CD4-positive, alpha-beta T cell (primary cell): ENCODE measurements around the gene CD247. TPM values are rescaled to one million over a fixed set of nuclear protein-coding genes. Genes with fewer than 3 reads are reported as not detected.
A peak's percentile ranks its signal among the peaks of the same experiment; 100 is the strongest.

ENCODE experiments used
- ATAC-seq: fragments of 200-7000 bp; cut with Tn5 transposase; one replicate; pipeline ENCODE4 v1.10.0; 2022; ENCODE audit warnings: mild to moderate bottlenecking; ENCODE audit not compliant: poor library complexity
- CTCF ChIA-PET: fragments of 350-600 bp; sonication (Branson Sonifier 250); formaldehyde crosslinking; loops from one replicate; lab custom pipeline; 2021; ENCODE audit warnings: antibody characterized with exemption, inconsistent platforms; lab: Charles Lee
- POLR2A ChIA-PET: fragments of 350-600 bp; sonication (Branson Sonifier 250); formaldehyde crosslinking; loops from one replicate; lab custom pipeline; 2021; ENCODE audit warnings: antibody characterized with exemption, inconsistent platforms; lab: Charles Lee
- DNase-seq, 14 experiments: peaks; one replicate each; pipeline ENCODE4 v3.0.0-alpha.2; 2013 to 2020; ENCODE audit warnings: mixed read lengths in 2 of 14
- H3K27ac ChIP-seq, 2 donors: one replicate each; pipeline versions ENCODE4 v1.5.1 to v1.7.0; 2013; ENCODE audit warnings: low read length in 2 of 2, low read depth in 1 of 2, mild to moderate bottlenecking in 1 of 2
- H3K27me3 ChIP-seq, 2 experiments: 1 replicate in 1 of 2; 2 replicates in 1 of 2; pipeline versions ENCODE4 v1.6.1 to v1.7.0; 2013; ENCODE audit warnings: low read length in 2 of 2, control low read depth in 1 of 2, mild to moderate bottlenecking in 1 of 2, moderate library complexity in 1 of 2; ENCODE audit not compliant: insufficient read depth in 2 of 2, control insufficient read depth in 1 of 2
- H3K36me3 ChIP-seq: one replicate; pipeline ENCODE4 v1.6.1; 2013; ENCODE audit warnings: low read length, control low read depth; ENCODE audit not compliant: insufficient read depth
- H3K4me1 ChIP-seq: one replicate; pipeline ENCODE4 v1.6.1; 2013; ENCODE audit warnings: low read length, control low read depth; ENCODE audit not compliant: insufficient read depth
- H3K4me3 ChIP-seq: one replicate; pipeline ENCODE4 v1.5.1; 2013; ENCODE audit warnings: mild to moderate bottlenecking, low read length, moderate library complexity
- H3K9me3 ChIP-seq, 2 experiments: 1 replicate in 1 of 2; 2 replicates in 1 of 2; pipeline versions ENCODE4 v1.6.1 to v1.7.0; 2013; ENCODE audit warnings: low read length in 2 of 2, mild to moderate bottlenecking in 2 of 2, control low read depth in 1 of 2, moderate library complexity in 1 of 2; ENCODE audit not compliant: control insufficient read depth in 1 of 2, insufficient read depth in 1 of 2
- H3K27ac Mint-ChIP-seq: one replicate; pipeline ENCODE4 v1.8.0; 2020; ENCODE audit warnings: mixed read lengths
- H3K27me3 Mint-ChIP-seq: one replicate; pipeline ENCODE4 v1.8.0; 2021; ENCODE audit warnings: mixed read lengths
- H3K36me3 Mint-ChIP-seq: one replicate; pipeline ENCODE4 v1.8.0; 2021; ENCODE audit warnings: low read depth, mixed read lengths
- H3K4me1 Mint-ChIP-seq: one replicate; pipeline ENCODE4 v1.8.0; 2021; ENCODE audit warnings: low read depth, mixed read lengths
- H3K4me3 Mint-ChIP-seq: one replicate; pipeline ENCODE4 v1.8.0; 2020; ENCODE audit warnings: mild to moderate bottlenecking, mixed read lengths
- H3K9me3 Mint-ChIP-seq: one replicate; pipeline ENCODE4 v1.8.0; 2020; ENCODE audit warnings: mixed read lengths
- intact Hi-C, 2 experiments: fragments of 100-400 bp; cut with DNase I in 1 of 2; cut with micrococcal nuclease in 1 of 2; formaldehyde crosslinking; loops; one replicate each; pipeline versions ENCODE4 v1.15.1 to v1.9.0; 2023 to 2025; cut with DNase I, micrococcal nuclease
- total RNA-seq, 174 experiments: library from RNA in 2 of 174; stranded (reverse) in 2 of 174; gene quantifications; one replicate each; pipeline ENCODE4 v1.2.3 and lab custom pipeline; 2021 to 2026
- TF ChIP-seq, protein P1 (sequence below): fragments of 200-600 bp; IDR thresholded peaks from one replicate; pipeline ENCODE4 v1.8.0; 2022; ENCODE audit warnings: antibody characterized with exemption, mild to moderate bottlenecking

Gene CD247
- total RNA-seq, 2 experiments from 2014 or later = 355 to 378 TPM

GRCh38 chr1:167476061-167476460, 42.3 kb downstream of the CD247 start:
- H3K27me3 ChIP-seq = no peaks in the 10 kb centered on the region
- ChIA-PET POLR2A (interaction anchor here (0.8 to 11.7 kb wide), 7 partner anchors 9 to 42 kb away, joined by 3 to 117 read pairs (median 8); partner anchors contain the start of gene CD247), CTCF (interaction anchor here (1.0 to 1.6 kb wide), 3 partner anchors 9 to 57 kb away, joined by 3 read pairs; no protein-coding TSS in a partner anchor)
- H3K27me3 Mint-ChIP-seq = no peaks in the 10 kb centered on the region
- H3K27ac ChIP-seq = peak overlapping the region in 1 of 2 donors; percentile 29
- ATAC-seq (no peak), DNase-seq (peak in 1 of 14 experiments; percentile 19)
- intact Hi-C loops = no loop called here
- peaks cover 100% of the 10 kb centered on the region for H3K4me1 Mint-ChIP-seq
- TF ChIP-seq, protein P1, sequence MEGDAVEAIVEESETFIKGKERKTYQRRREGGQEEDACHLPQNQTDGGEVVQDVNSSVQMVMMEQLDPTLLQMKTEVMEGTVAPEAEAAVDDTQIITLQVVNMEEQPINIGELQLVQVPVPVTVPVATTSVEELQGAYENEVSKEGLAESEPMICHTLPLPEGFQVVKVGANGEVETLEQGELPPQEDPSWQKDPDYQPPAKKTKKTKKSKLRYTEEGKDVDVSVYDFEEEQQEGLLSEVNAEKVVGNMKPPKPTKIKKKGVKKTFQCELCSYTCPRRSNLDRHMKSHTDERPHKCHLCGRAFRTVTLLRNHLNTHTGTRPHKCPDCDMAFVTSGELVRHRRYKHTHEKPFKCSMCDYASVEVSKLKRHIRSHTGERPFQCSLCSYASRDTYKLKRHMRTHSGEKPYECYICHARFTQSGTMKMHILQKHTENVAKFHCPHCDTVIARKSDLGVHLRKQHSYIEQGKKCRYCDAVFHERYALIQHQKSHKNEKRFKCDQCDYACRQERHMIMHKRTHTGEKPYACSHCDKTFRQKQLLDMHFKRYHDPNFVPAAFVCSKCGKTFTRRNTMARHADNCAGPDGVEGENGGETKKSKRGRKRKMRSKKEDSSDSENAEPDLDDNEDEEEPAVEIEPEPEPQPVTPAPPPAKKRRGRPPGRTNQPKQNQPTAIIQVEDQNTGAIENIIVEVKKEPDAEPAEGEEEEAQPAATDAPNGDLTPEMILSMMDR = no peak
- H3K9me3 ChIP-seq = no peaks in the 10 kb centered on the region
- no peak overlapping the region for H3K4me3 ChIP-seq
- peak overlapping the region; percentile 43 for H3K4me3 Mint-ChIP-seq
- H3K36me3 ChIP-seq = peaks cover 41% of the 10 kb centered on the region
- no peaks in the 10 kb centered on the region for H3K9me3 Mint-ChIP-seq
- peak overlapping the region; percentile 100 for H3K27ac Mint-ChIP-seq
- H3K4me1 ChIP-seq = peaks cover 84% of the 10 kb centered on the region
- peaks cover 76% of the 10 kb centered on the region for H3K36me3 Mint-ChIP-seq

- TF ChIP-seq, protein P1 = no peak
- peaks cover 100% of the 10 kb centered on the region for H3K4me1 Mint-ChIP-seq
- ATAC-seq (peak; percentile 84), DNase-seq (peak in 8 of 14 experiments; percentile 40 to 80 (median 58))
- H3K36me3 Mint-ChIP-seq = peaks cover 67% of the 10 kb centered on the region
- peak overlapping the region; percentile 100 for H3K27ac Mint-ChIP-seq
- H3K4me1 ChIP-seq = peaks cover 74% of the 10 kb centered on the region
- no peaks in the 10 kb centered on the region for H3K9me3 ChIP-seq
- H3K4me3 ChIP-seq = peak overlapping the region; percentile 36
- H3K36me3 ChIP-seq = peaks cover 28% of the 10 kb centered on the region
- peak overlapping the region; percentile 67 for H3K27ac ChIP-seq
- H3K27me3 Mint-ChIP-seq = no peaks in the 10 kb centered on the region
- ChIA-PET CTCF (no interaction called here), POLR2A (interaction anchor here (0.7 to 11.7 kb wide), 9 partner anchors 13 to 55 kb away, joined by 3 to 117 read pairs (median 5); partner anchors contain the start of gene CD247)
- intact Hi-C loops = loop anchor here in 1 of 2 experiments (2.0 kb wide), 2 partner anchors 13 to 15 kb away; no protein-coding TSS in a partner anchor
- H3K9me3 Mint-ChIP-seq = no peaks in the 10 kb centered on the region
- H3K27me3 ChIP-seq = no peaks in the 10 kb centered on the region
- peak overlapping the region; percentile 78 for H3K4me3 Mint-ChIP-seq
Measured at GRCh38 chr1:167474191-167474641, 44.1 kb downstream of the CD247 start.

DNA sequence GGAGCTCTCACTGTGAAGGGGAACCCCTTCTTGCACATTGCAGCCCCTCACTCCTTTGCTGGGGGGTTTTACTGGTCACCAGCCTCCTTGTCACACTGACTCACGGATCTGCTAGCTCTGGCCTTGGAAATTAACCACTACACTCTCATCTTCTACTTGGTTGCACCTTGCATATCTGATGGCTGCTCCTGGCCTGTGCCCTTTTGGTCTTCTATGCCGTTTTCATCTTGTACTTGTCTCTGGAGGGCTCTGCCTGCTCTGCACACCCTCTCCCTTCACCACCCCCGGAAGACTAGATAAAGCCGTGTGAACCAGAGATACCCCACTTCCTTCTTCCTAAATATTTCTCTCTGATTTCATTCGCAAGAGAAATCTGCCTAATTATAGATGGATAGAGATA, 44.6 kb downstream of the CD247 start:
- POLR2A ChIA-PET = interaction anchor here (0.7 to 2.4 kb wide), 7 partner anchors 8 to 55 kb away, joined by 3 to 15 read pairs (median 3); no protein-coding TSS in a partner anchor
- Mint-ChIP-seq H3K27me3 (no peaks in the 10 kb centered on the region), H3K9me3 (no peaks in the 10 kb centered on the region), H3K27ac (peak overlapping the region; percentile 100), H3K36me3 (peaks cover 68% of the 10 kb centered on the region), H3K4me3 (peak overlapping the region; percentile 78), H3K4me1 (peaks cover 100% of the 10 kb centered on the region)
- DNase-seq = peak in 4 of 14 experiments; percentile 33 to 49 (median 40)
- peaks cover 76% of the 10 kb centered on the region for H3K4me1 ChIP-seq
- peak; percentile 32 for ATAC-seq
- intact Hi-C loops = loop anchor here in 1 of 2 experiments (2.0 kb wide), 2 partner anchors 13 to 15 kb away; no protein-coding TSS in a partner anchor
- peaks cover 29% of the 10 kb centered on the region for H3K36me3 ChIP-seq
- TF ChIP-seq, protein P1 = no peak
- H3K27ac ChIP-seq = peak overlapping the region; percentile 67
- CTCF ChIA-PET = interaction anchor here (0.9 to 1.2 kb wide), 3 partner anchors 9 to 22 kb away, joined by 3 to 6 read pairs (median 3); no protein-coding TSS in a partner anchor
- peak overlapping the region; percentile 36 for H3K4me3 ChIP-seq
- H3K9me3 ChIP-seq = no peaks in the 10 kb centered on the region
- H3K27me3 ChIP-seq = no peaks in the 10 kb centered on the region
